ENCODE results near the gene HCRT.
"Not testable (repeated sequence)": the region's sequence is repeated elsewhere in the genome, so short reads cannot be mapped to it uniquely, and the experiment has no call there.

Gene HCRT

DNA sequence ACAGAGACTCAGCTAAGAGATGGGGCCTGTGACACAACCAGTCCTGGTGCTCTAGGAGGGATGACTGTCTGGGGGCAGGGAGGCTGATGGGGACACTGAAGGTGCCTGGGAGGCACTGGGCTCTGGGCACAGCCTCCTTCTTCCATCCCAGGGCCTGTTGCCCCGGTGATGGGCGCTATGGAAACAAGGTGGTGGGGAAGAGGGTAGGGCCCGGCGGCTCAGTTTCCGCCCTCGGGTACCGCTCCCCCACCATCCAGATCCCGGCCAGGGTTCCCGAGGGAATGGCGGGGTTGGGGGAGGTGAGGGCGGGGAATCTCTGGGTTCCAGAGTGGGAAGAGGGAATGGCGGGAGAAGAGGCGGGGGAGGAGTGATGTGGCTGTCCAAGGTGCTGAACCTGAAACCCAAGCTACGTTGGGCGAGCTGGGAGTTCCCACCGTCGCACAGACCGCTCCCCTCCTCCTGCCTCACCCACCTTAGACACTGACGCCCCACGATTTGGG lies 5.3 kb downstream of the HCRT start:
- DNase-seq (ENCODE audit: low read depth in 2 of 2) = no peak

DNA sequence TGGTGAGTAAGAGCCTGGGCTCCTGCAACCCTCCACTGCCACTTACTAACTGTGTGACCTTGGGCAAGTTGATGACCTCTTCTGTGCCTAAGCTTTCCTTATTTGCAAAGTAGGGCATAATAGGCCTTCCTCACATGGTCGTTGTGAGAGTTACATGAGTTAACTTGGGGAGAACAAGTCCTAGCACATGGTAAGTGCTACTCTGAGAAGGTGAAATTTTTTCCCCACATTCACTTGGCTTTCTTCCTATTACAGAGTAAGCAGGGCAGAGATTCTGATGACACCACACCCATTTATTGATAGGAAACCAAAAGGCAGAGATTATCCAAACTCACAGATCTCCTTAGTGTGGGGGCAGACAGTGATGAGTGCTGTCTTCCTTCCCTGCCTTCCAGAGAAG lies 5.9 kb downstream of the HCRT start:
- DNase-seq (ENCODE audit: low read depth in 2 of 2) = no peak

DNA sequence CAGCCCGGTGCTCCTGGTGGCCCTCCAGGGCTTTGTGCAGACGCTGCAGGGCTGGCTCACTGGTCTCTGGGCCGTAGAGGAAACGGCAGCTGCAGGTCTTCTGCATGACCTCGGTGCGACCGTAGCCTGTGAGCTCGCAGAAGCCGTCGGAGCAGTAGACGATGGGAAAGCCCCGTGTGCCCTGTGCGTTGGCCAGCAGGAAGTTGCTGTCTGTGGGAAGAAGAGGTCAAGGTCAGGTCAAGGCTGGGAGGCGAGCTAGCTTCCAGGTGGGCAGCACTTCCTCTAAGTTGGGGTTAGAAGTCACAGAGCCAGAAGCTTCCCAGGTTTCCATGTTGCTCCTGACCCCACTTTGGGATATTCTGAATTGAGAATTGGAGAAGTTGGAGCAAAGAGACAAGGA lies 6.4 kb downstream of the HCRT start:
- DNase-seq (ENCODE audit: low read depth in 2 of 2) = no peak

DNA sequence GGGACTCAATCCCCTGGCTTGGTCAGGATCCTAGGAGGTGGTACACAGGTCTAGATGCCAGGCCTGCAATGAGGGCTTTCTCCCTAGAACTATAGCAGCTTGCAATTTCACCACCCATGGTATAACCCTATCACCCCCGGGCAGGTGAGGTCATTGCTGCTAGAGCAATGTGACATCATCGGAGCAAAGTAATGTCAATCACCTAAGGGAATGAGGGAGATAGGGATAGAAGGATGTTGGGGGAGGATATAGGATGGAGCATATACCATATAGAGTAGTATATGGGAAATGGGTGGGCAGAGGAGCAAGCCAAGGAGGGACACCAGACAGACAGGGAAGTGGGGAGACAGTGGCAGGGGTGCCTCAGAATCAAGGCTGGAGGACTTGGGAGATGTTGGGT lies 7.6 kb downstream of the HCRT start:
- no peak for DNase-seq (ENCODE audit: low read depth in 2 of 2)

DNA sequence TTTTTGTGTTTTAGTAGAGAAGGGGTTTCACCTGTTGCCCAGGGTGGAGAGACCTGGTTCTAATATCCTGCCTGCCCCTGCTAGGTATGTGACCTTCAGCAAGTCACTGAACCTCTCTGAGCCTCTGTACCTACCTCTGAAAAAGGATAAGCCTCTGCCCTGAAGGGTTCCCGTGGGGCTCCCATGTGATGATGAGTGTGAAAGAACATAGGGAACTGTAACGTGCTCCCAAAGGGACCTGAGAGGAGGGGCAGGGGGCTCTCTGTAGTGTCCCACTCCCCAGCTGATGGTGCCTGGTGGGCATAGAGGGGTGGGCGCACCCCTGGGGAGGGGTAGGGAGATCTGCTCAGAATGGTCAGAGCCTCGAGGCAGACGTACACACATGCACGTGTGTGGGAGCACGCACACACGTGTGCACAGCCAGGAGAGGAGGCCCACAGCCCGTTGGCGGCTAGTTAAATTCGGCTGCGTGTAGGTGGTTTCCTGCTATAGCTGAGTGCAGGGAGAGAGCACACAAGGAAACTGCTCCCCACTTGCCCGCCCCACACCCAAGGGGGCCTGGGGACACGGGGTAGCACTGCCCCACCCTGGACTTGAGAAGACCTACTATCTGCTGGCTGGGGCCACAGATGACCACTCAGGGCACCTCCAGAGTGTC lies 11.0 kb downstream of the HCRT start:
- DNase-seq (ENCODE audit: low read depth in 2 of 2) = no peak

GRCh38 chr17:42171831-42172230 lies 13.4 kb downstream of the HCRT start:
- no peak for DNase-seq (ENCODE audit: low read depth in 2 of 2)

- DNase-seq (ENCODE audit: low read depth in 2 of 2) = no peak
Measured at GRCh38 chr17:42169351-42169750, 15.9 kb downstream of the HCRT start.

DNA sequence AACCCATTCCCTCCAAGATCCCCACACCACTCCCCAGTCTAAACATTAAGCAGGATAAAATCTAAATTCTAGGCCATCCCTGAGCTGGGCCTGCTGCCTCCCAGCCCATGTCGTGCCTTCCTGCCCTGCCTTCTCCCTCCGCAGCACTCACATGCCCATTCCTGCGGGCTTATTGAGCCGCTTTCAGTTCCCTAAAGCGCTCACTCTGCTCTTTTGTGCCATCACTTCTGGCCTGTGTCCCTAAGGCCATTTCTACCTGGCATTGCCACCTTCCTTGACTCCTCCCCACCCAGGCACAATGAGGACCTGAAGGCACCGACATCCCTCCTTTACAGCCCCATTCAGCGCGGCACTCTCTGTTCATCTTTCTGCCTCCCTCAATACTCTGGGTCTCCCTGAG lies 17.4 kb downstream of the HCRT start:
- DNase-seq (ENCODE audit: low read depth in 2 of 2) = no peak

DNA sequence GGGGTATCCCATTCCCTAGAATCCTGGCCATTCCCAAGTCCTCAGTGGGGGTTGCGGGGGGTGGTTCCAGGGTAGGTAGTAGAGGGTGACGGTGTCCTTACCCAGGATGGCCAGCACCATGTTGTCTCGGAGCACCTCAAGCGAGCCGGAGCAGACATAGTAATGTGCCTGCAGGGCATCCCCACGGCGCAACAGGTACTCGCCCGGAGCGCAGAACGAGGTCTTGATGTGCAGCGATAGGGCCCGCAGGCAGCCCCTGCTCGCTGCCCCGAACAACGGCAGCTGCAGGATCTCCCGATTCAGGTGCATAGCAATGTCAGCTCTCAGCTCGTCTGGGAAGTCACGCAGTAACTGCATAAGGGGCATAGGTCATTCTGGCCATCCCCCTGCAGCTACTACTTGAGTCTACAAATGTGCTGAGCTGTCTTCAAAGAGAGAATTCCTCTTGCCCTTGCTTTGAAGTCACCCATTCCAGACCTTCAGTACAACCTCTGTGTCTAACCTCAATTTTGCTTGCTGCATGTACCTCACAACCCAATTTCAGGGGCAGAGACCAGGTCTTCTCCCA lies 19.0 kb downstream of the HCRT start:
- no peak for DNase-seq (ENCODE audit: low read depth in 2 of 2)

- no peak for DNase-seq (ENCODE audit: low read depth in 2 of 2)
Measured at GRCh38 chr17:42165751-42166150, 19.5 kb downstream of the HCRT start.

- DNase-seq (ENCODE audit: low read depth in 2 of 2) = no peak
Measured at GRCh38 chr17:42163696-42164407, 21.4 kb downstream of the HCRT start.

DNA sequence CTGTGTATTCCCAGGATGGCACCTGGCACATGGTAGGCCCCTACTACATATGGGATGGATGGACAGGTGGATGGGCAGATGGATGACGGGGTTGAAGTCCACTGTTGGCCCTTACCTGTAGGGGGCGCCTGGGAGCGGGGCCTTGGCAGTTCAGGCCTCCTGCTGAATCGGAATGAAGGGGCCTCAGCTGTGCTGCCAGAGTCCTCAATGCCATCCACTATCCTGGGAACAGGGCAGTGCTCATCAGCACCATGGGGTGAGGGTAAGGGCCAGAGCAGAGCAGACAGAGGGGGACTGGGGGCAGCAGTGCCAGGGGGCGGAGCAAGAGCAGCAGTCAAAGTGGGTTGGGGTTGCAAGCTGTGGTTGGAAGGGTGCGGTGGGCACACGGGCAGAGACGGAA lies 22.1 kb downstream of the HCRT start:
- no peak for DNase-seq (ENCODE audit: low read depth in 2 of 2)

DNA sequence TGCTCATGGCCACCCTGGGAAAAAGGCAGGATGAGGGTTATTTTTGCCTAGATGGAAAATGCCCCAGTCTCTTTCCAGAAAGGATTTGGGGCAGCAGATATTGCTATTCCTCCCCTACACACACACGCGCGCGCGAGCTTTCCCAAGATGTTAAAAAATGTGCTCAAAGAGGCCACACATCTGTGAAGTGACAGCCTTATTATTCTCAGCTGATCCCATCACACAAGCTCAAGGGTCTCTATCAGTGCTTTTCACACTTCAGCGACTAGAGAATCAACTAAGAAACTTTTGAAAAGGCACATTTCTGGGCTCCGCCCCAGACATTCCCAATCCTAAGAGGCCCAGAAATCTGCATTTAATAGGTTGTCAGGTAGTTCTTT lies 24.7 kb downstream of the HCRT start:
- no peak for DNase-seq (ENCODE audit: low read depth in 2 of 2)

DNA sequence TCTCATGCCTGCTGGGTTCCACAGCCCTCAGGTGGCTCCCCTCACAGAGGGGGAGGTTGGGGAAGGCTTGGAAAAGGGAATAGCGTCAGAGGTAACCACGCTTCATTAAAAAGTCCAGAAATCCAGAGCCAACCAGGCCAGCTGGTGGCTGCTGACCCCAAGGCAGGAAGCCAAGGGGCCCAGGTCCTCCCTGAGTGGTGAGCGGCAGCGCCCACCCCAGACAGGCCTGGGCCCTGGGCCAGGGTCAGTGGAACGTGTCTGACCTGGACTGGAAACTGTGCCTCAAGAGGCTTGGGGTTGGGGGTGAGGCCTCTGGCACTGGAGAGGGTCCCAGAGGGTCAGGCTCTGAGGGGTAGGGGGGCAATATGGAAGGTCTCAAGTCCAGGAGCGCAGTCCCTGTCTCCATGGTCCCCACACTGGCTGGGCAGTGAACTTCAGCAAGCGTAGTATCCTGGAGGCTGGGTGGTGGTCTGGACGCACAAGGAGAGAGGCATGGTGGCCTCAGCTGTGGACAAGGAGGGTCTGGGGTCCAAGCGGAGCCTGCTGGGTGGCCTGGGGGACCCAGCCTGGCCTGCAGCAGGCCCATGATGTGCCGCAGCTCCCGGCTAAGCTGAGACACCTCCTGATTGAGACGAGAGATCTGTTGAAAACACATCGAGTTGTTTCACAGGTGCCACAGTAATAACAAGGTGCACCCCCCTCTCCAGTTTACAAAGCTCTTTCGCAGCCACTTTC lies 25.3 kb downstream of the HCRT start:
- DNase-seq (ENCODE audit: low read depth in 2 of 2) = no peak

GRCh38 chr17:42155614-42156045 lies 29.6 kb downstream of the HCRT start:
- no peak for DNase-seq (ENCODE audit: low read depth in 2 of 2)

DNA sequence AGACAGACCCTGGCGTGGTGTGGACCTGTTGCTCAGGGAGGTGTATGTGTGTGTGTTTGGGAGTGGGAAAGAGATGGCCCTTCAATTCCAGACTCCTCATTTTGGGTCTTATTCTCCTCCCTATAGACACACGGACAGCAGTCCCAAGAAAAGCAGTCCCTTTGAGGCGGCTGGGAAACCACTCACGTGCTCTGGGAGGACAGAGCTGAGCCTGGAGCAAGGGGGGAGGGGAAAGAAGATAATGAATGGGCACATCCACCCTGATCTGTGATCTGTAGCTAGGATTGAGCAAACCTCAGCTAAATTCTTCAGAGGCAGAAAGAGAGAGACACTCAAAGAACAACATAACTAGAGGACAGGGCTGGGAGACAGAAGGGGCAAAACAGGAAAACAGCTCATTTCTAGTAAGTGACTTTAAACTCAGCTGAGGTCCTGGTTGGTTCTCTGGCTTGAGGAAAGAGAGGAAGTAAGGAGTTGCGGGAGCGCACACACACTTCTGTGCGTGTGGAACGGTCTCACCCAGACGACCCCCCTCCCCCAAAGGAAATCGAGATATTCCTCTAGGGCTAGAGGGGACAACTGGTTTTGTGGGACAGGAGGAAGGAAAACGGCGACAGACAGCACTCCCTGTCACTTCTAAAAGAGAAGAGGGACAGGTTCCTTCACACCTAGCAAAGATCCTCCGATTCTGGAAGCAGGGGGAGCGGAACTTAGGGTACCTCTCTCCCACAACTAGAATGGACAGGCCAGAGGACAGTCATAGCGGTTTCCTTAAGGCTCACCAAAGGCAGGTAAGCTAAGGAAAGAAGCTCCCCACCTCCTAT lies 31.1 kb downstream of the HCRT start:
- DNase-seq (ENCODE audit: low read depth in 2 of 2) = no peak

DNA sequence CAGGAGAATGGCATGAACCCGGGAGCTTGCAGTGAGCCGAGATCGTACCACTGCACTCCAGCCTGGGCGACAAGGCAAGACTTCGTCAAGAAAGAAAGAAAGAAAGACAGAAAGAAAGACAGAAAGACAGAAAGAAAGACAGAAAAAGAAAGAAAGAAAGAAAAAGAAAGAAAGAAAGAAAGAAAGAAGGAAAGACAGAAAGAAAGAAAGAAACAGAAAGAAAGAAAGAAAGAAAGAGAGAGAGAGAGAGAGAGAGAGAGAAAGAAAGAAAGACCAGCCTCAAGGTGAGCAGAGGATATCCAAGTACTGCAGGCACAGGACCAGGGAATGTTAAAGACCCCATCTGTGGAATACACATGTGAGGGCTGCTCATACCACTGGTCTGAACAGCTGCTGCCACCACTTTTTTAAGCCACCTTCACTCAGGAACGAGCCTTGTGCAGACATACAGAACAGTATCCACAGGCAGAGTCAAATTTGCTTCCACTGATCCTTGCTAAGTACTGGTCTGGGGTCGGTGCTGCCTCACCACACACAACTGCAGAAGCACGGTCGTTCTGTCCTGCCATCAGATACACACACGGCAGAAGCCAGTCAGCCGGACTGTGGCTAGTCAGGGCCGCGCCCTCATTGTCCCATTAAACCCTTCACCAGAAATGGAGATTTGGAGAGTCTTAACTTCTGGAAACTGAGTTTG lies 38.2 kb downstream of the HCRT start:
- DNase-seq (ENCODE audit: low read depth in 2 of 2) = no peak

GRCh38 chr17:42143138-42143537 lies 42.1 kb downstream of the HCRT start:
- DNase-seq (ENCODE audit: low read depth in 2 of 2) = not testable (repeated sequence)

DNA sequence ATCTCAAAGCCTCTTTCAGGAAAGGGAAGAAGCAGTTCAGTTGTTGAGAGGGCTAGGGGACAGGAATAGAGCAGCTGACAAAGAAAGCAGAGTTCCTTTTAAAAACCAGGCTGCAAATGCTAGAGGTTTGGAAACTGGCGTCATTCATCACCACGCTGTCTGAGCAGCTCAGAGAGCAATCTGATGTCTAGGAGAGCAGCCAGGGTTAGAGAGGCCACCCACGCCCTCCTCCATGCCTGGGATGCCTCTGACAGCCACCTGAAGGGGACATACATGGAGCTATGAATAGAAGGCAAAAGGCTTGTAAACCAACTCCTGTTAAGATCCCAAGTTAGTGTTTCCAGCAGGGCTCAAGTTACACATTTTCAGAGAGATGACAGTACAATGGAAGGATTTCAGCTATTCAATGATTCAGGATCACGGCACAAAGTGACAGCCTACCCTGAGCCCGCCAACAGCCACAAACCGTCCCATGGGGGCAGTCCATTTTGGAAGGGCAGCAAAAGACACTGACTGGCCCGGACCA lies 42.8 kb downstream of the HCRT start:
- peak; percentile 42 to 46 for DNase-seq (ENCODE audit: low read depth in 2 of 2)

GRCh38 chr17:42141382-42141781 lies 43.9 kb downstream of the HCRT start:
- DNase-seq (ENCODE audit: low read depth in 2 of 2) = no peak

DNA sequence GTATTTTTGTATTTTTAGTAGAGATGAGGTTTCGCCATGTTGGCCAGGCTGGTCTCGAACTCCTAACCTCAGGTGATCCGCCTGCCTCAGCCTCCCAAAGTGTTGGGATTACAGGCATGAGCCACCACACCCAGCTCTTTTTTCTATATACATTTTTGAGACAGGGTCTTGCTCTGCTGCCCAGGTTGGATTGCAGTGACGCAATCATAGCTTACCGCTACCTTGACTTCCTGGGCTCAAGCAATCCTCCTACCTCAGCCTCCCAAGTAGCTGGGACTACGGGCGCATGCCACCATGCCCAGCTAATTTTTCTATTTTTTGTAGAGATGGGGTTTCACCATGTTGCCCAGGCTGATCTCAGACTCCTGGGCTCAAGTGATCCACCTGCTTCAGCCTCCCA lies 44.6 kb downstream of the HCRT start:
- not testable (repeated sequence) for DNase-seq (ENCODE audit: low read depth in 2 of 2)
